ENCODE data around the gene SLC9B2.

The SLC9B2 gene

GRCh38 chr4:103052779-103053178, 23.8 kb downstream of the SLC9B2 start:
- DNase-seq, result no peak
- TF ChIP-seq CTCF (IDR thresholded peaks at IDR 0.05; ENCODE audit: low read depth, low read length, missing control alignments), result no peak
- in situ Hi-C loops (cut with HindIII; ENCODE audit: low pct_ligation_motif_present, low sequenced_read_pairs), result no loop called here
- peaks cover 4% of the 10 kb centered on the region for H3K36me3 ChIP-seq (replicated peaks)
- H3K4me3 ChIP-seq (ENCODE audit: low read depth, low read length), result no peak overlapping the region
- no peaks in the 10 kb centered on the region for H3K27me3 ChIP-seq (replicated peaks)
- H3K27ac ChIP-seq, result no peak overlapping the region

DNA sequence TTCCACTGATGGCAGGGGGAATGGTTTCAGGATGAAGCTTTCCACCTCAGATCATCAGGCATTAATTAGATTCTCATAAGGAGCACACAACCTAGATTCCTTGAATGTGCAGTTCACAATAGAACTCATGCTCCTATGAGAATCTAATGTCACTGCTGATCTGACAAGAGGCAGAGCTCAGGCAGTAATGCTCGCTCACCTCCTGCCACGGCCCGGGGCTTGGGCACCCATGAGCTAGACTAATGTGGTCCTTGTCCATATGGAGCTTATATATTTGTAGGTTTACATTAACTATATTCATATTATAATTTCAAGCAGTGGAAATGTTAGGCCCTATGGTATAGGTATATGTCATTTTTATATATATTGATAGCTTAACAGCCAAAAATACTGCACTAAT, 24.4 kb downstream of the SLC9B2 start:
- H3K27ac ChIP-seq, result no peak overlapping the region
- no peak for DNase-seq
- no peak overlapping the region for H3K4me3 ChIP-seq (ENCODE audit: low read depth, low read length)
- peaks cover 4% of the 10 kb centered on the region for H3K36me3 ChIP-seq (replicated peaks)
- in situ Hi-C loops (cut with HindIII; ENCODE audit: low pct_ligation_motif_present, low sequenced_read_pairs), result no loop called here
- H3K27me3 ChIP-seq (replicated peaks), result no peaks in the 10 kb centered on the region
- TF ChIP-seq CTCF (IDR thresholded peaks at IDR 0.05; ENCODE audit: low read depth, low read length, missing control alignments), result no peak

- DNase-seq, result no peak
- H3K4me3 ChIP-seq (ENCODE audit: low read depth, low read length), result no peak overlapping the region
- peaks cover 4% of the 10 kb centered on the region for H3K36me3 ChIP-seq (replicated peaks)
- H3K27me3 ChIP-seq (replicated peaks), result no peaks in the 10 kb centered on the region
- in situ Hi-C loops (cut with HindIII; ENCODE audit: low pct_ligation_motif_present, low sequenced_read_pairs), result no loop called here
- TF ChIP-seq CTCF (IDR thresholded peaks at IDR 0.05; ENCODE audit: low read depth, low read length, missing control alignments), result no peak
- H3K27ac ChIP-seq, result no peak overlapping the region
Observed at GRCh38 chr4:103050736-103051436, 25.7 kb downstream of the SLC9B2 start.

GRCh38 chr4:103046416-103047290, 29.9 kb downstream of the SLC9B2 start:
- Histone ChIP-seq H3K27me3 (replicated peaks) (no peaks in the 10 kb centered on the region), H3K4me3 (ENCODE audit: low read depth, low read length) (no peak overlapping the region), H3K27ac (no peak overlapping the region), H3K36me3 (replicated peaks) (peaks cover 4% of the 10 kb centered on the region)
- DNase-seq, result peak; percentile 14
- peak; percentile 84 for TF ChIP-seq CTCF (IDR thresholded peaks at IDR 0.05; ENCODE audit: low read depth, low read length, missing control alignments)
- in situ Hi-C loops (cut with HindIII; ENCODE audit: low pct_ligation_motif_present, low sequenced_read_pairs), result no loop called here

GRCh38 chr4:103044183-103044582, 32.4 kb downstream of the SLC9B2 start:
- DNase-seq, result no peak
- H3K36me3 ChIP-seq (replicated peaks), result peaks cover 4% of the 10 kb centered on the region
- no peak overlapping the region for H3K27ac ChIP-seq
- in situ Hi-C loops (cut with HindIII; ENCODE audit: low pct_ligation_motif_present, low sequenced_read_pairs), result no loop called here
- H3K27me3 ChIP-seq (replicated peaks), result no peaks in the 10 kb centered on the region
- TF ChIP-seq CTCF (IDR thresholded peaks at IDR 0.05; ENCODE audit: low read depth, low read length, missing control alignments), result no peak
- no peak overlapping the region for H3K4me3 ChIP-seq (ENCODE audit: low read depth, low read length)

All from brain microvascular endothelial cell (primary cell).